GM12892 (cell line): ENCODE measurements around the gene RNH1.

ENCODE experiments used
- DNase-seq: peaks from one replicate; pipeline ENCODE4 v3.0.0; 2011; ENCODE audit not compliant: insufficient read length
- FAIRE-seq: peaks from 2 replicates; lab custom pipeline; 2011; peaks lifted over from hg19 to GRCh38; lab: Jason Lieb, UNC
- POLR2A ChIP-seq: IDR thresholded peaks from 2 replicates; pipeline ENCODE4 v1.6.1; 2011; ENCODE audit warnings: low read depth, low read length, control low read depth
- POLR2AphosphoS5 ChIP-seq: IDR thresholded peaks from 2 replicates; pipeline ENCODE4 v1.6.1; 2011; ENCODE audit warnings: low read depth, low read length, control low read depth
- TAF1 ChIP-seq: IDR thresholded peaks from 2 replicates; pipeline ENCODE4 v1.6.1; 2011; ENCODE audit warnings: low read depth, mild to moderate bottlenecking, control low read depth, low read length, borderline replicate concordance

Gene RNH1

GRCh38 chr11:494761-495536 is 12.1 kb downstream of the RNH1 start:
- TF ChIP-seq POLR2AphosphoS5 = no peak
- TF ChIP-seq TAF1 = no peak
- no peak for TF ChIP-seq POLR2A
- peak; percentile 8 for DNase-seq
- FAIRE-seq = no peak

GRCh38 chr11:492427-493226 is 14.4 kb downstream of the RNH1 start:
- TF ChIP-seq TAF1 = no peak
- no peak for FAIRE-seq
- DNase-seq = peak; percentile 23

GRCh38 chr11:491358-491757 is 15.7 kb downstream of the RNH1 start:
- FAIRE-seq (no peak), DNase-seq (no peak)
- TF ChIP-seq TAF1 (no peak), POLR2AphosphoS5 (no peak), POLR2A (no peak)

GRCh38 chr11:490930-491260 is 16.1 kb downstream of the RNH1 start:
- DNase-seq (no peak), FAIRE-seq (no peak)
- no peak for TF ChIP-seq POLR2AphosphoS5

GRCh38 chr11:490186-490929 is 16.7 kb downstream of the RNH1 start:
- TF ChIP-seq POLR2A (no peak), POLR2AphosphoS5 (no peak)
- FAIRE-seq (no peak), DNase-seq (peak; percentile 23)

- DNase-seq = peak; percentile 15
- FAIRE-seq = no peak
- TF ChIP-seq POLR2AphosphoS5 (no peak), TAF1 (no peak), POLR2A (no peak)
These were observed 17.3 kb downstream of the RNH1 start for GRCh38 chr11:489610-490185.

GRCh38 chr11:488992-489391 is 18.1 kb downstream of the RNH1 start:
- no peak for TF ChIP-seq POLR2AphosphoS5
- FAIRE-seq = no peak
- DNase-seq = peak; percentile 25

GRCh38 chr11:488579-488978 is 18.5 kb downstream of the RNH1 start:
- no peak for TF ChIP-seq POLR2A
- TF ChIP-seq POLR2AphosphoS5 = no peak
- DNase-seq = peak; percentile 10
- FAIRE-seq = no peak

GRCh38 chr11:488062-488461 is 19.0 kb downstream of the RNH1 start:
- FAIRE-seq = no peak
- no peak for TF ChIP-seq POLR2AphosphoS5
- TF ChIP-seq POLR2A = no peak
- TF ChIP-seq TAF1 = no peak
- peak; percentile 14 for DNase-seq

- no peak for FAIRE-seq
- TF ChIP-seq TAF1 (no peak), POLR2A (no peak), POLR2AphosphoS5 (no peak)
- DNase-seq = peak; percentile 13
These were observed 19.4 kb downstream of the RNH1 start for GRCh38 chr11:487571-488021.

- TF ChIP-seq POLR2A (no peak), POLR2AphosphoS5 (no peak), TAF1 (no peak)
- no peak for DNase-seq
- no peak for FAIRE-seq
These were observed 20.9 kb downstream of the RNH1 start for GRCh38 chr11:486189-486588.
